ENCODE measurements around the gene CEP97.
"Not testable (repeated sequence)": the region's sequence is repeated elsewhere in the genome, so short reads cannot be mapped to it uniquely, and the experiment has no call there.

CEP97 gene

DNA sequence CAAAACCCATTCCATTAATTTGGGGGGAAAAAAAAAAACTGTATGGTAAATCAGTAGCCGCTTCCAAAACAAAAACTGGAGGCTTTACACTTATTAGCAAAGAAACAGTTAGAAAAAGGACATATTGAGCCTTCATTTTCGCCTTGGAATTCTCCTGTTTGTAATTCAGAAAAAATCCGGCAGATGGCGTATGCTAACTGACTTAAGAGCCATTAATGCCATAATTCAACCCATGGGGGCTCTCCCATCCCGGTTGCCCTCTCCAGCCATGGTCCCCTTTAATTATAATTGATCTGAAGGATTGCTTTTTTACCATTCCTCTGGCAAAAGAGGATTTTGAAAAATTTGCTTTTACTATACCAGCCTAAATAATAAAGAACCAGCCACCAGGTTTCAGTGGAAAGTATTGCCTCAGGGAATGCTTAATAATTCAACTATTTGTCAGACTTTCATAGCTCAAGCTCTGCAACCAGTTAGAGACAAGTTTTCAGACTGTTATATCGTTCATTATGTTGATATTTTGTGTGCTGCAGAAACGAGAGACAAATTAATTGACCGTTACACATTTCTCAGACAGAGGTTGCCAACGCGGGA is 28.5 kb upstream of the CEP97 start:
- no peak for DNase-seq
- TF ChIP-seq POLR2A (IDR thresholded peaks at IDR 0.05; ENCODE audit: low read length) (no peak), GATA1 (IDR thresholded peaks at IDR 0.05; ENCODE audit: low read depth, low read length) (no peak)

DNA sequence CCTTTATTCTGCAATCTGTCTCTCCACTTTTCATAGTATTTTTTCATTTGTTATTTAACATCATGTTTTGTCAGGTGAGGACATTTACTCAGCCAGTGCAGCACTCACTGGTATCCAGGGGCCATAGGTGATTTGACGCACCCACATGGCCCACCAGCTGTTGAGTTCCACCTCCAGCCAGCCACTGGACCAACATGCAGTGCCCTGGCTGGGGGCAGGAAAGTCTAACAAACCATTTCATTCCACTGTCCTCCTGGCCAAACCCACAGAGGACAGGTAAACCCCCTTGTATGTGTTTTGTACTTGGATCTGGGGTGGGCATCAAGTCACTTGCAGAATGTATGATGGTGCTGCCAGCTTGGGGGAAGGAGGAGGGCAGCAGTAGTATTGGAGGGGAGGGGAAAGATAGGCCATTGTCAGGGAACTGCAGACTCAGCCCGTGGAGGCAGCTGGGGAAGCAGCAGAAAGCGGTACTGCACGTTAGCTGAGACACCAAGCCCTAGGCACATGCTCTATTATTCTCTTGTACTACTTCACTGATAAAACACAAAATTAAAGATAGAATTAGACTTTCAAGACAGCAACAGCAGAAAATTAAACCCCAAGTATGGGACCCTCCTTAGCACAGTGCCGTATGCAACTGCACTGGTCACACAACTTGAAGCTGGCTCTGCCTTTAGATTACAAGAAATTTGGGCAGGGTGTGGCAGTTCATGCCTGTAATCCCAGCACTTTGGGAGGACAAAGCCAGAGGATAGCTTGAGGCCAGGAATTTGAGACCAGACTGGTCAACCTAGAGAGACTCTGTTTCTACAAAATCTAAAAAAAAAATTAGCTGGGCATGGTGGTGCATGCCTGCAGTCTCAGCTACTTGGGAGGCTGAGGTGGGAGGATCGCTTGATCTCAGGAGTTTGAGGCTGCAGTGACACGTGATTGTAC is 22.4 kb upstream of the CEP97 start:
- TF ChIP-seq GATA1 (IDR thresholded peaks at IDR 0.05; ENCODE audit: low read depth, low read length) (no peak), POLR2A (IDR thresholded peaks at IDR 0.05; ENCODE audit: low read length) (no peak)
- DNase-seq = no peak

DNA sequence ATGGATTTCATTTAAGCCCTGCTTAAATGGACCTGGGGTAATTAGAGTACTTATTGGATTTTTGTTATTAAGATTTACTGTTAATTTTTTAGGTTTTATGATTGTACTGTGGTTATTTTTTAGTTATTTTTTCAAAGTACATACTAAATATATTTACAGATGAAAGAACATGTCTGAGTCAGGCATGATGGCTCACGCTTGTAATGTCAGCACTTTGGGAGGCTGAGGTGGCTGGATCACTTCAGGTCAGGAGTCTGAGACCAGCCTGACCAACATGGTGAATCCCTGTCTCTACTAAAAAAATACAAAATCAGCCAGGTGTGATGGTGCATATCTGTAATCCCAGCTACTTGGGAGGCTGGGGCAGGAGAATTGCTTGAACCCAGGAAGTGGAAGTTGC is 21.7 kb upstream of the CEP97 start:
- no peak for DNase-seq
- no peak for TF ChIP-seq POLR2A (IDR thresholded peaks at IDR 0.05; ENCODE audit: low read length)
- TF ChIP-seq GATA1 (IDR thresholded peaks at IDR 0.05; ENCODE audit: low read depth, low read length) = no peak

DNA sequence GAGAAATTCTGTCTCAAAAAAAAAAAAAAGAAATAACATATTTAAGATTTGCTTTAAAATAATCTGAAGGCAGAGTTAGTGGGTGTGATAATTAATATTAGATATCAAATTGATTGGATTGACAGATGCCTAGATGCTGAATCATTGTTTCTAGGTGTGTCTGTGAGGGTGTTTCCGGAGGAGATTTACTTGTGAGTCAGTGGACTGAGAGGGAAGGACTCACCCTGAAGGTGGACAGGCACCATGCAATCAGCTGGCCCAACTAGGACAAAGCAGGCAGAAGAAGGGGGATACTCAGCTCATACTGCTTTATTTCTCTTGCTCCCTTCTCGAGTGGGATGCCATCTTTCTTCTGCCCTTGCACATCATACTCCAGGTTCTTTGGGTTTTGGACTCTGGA is 21.2 kb upstream of the CEP97 start:
- DNase-seq = no peak
- no peak for TF ChIP-seq POLR2A (IDR thresholded peaks at IDR 0.05; ENCODE audit: low read length)
- TF ChIP-seq GATA1 (IDR thresholded peaks at IDR 0.05; ENCODE audit: low read depth, low read length) = no peak

DNA sequence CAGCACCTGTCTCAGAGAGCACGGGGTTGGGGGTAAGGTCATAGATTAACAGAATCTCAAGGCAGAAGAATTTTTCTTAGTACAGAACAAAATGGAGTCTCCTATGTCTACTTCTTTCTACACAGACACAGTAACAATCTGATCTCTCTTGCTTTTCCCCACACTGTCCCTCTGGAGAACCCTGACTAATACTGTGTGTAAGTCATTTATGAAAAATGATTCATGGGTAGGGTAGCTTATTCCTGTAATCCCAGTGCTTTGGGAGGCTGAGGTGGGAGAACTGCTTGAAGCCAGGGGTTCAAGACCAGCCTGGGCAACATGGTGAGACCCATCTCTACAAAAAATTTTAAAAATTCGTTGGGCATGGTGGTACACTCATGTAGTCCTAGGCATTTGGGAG is 19.8 kb upstream of the CEP97 start:
- not testable (repeated sequence) for DNase-seq

DNA sequence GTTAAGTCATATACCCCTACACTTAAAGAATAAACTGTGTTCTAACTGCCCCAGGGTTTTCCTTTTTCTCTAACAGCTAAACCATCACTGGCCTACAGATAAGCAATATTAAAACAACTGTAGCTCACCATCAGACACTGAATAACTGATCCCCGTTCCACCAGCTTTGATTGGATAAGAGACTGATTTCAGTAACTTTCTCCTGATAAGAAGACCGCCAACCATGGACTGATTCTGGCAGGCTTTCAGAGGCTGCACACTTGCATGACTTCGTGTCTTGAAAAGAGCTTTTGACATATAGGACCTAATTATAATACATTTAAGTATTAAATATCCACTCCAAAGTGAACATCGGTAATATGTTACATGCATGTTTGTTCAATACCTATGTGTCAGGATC is 15.3 kb upstream of the CEP97 start:
- TF ChIP-seq GATA1 (IDR thresholded peaks at IDR 0.05; ENCODE audit: low read depth, low read length) = no peak
- no peak for TF ChIP-seq POLR2A (IDR thresholded peaks at IDR 0.05; ENCODE audit: low read length)
- DNase-seq = peak; percentile 25 to 46

DNA sequence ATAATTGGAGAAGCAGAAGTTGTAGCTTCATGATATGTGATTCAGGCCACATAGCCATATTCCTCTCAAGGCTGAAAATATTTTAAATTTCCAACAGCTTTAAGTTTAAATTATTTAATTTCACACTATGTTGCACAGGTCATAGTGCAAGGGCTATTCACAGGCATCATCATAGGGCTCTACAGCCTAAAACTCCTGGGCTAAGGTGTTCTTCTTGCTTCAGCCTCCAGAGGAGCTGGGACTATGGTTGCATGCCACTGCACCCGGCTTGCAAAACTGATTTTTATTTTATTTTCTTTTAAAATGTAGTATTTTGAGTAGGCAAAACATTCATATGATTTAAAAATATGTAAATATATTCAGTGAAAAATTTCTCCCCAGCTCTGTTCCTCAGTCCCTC is 6.0 kb upstream of the CEP97 start:
- no peak for DNase-seq
- TF ChIP-seq POLR2A (IDR thresholded peaks at IDR 0.05; ENCODE audit: low read length) (no peak), GATA1 (IDR thresholded peaks at IDR 0.05; ENCODE audit: low read depth, low read length) (no peak)

DNA sequence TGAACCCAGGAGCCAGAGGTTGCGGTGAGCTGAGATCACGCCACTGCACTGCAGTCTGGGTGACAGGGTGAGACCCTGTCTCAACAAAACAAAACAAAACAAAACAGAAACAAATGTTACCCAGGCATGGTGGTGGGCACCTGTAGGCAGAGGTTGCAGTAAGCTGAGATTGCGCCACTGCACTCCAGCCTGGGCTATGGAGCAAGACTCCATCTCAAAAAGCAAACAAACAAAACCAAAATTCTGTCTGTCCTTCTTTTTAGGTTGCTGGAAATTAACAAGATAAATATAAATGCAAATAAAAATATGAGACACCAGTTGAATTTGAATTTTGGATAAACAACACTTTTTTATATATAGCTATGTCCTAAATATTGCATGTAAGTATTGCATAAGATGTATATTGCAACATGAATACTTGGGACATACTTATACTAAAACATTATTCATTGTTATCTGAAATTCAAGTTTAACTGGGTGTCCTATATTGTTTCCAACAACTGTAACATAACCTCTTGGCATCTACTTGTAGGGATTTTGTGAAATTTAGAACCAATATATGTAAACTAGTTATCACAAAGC is 4.7 kb upstream of the CEP97 start:
- no peak for DNase-seq
- TF ChIP-seq GATA1 (IDR thresholded peaks at IDR 0.05; ENCODE audit: low read depth, low read length) (no peak), POLR2A (IDR thresholded peaks at IDR 0.05; ENCODE audit: low read length) (no peak)

DNA sequence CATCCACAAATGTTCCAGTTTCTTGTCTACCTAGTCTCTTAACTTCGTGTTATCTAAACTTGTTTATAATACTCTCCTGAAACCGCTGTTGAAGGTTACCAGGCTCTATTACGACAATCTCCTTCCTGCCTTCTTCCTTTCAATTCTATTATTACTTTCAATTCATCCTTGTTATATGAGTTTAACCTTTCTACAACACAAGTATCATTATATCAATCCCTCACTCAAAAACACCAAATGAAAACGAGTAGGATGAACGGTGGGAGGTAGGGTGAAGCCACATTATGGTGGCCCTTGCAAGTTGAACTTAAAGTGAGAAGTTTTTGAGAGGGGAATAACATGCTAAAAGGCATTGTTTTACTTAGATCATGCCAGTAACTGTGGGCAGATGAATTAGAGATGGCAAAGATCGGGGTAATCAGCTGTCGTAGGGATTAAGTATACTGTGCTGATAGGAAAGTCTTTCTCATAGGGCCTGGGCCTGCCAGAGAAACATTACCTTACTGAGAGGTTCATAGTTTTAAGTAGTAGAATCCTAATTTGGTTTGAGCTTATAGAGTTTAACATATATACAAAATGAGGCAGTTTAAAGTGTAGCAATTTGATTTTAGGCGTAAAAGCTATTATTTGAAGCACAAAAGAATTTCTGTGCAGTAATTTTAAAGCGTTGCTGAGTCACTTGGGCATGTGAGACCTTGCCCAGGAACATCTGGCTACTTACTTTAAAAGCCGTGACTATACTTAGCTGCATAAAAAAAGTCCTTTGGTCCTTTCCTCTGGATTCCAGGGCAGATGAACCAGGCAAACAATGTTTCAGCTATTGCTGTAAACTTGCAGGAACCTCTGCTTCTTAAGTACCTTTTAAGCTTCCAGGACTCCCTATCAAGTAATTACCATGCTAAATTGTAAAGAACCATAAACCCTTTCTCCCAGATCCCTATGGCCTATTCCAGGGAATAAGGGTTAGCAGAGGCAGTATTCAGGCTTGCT is 3.3 kb upstream of the CEP97 start:
- no peak for DNase-seq

DNA sequence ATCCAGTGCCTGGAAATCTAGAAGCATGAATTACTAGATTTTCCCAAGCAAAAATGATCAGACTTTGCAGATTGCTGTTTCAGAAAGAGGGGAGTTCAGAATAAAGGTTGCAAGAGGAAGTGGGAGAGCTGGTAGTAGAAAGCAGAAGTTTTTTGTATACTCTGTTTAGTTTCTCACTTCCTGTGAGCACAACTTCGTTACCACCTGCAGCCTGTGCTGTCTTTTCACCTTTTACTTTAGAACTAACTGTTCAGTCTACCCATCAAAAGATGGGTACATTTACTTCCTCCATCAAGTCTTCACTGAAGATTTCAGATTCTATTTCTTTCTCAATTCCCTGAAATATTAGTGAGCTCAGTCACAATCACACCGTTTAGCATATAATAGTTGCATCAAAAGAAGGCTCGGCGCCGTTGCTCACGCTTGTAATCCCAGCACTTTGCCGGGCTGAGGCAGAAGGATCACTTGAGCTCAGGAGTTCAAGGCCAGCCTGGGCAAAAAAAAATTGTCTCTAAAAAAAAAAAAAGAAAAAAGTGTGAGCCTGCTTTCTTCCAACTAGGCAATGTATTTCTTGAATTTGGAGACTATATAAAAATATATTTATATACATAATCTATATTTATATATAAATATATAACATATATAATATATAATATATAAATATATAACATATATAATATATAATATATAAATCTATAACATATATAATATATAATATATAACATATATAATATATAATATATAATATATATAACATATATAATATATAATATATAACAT is 1.8 kb upstream of the CEP97 start:
- TF ChIP-seq POLR2A (IDR thresholded peaks at IDR 0.05; ENCODE audit: low read length) (no peak), GATA1 (IDR thresholded peaks at IDR 0.05; ENCODE audit: low read depth, low read length) (no peak)
- no peak for DNase-seq

More for the DNA sequence above, 3.3 kb upstream of the CEP97 start:
- TF ChIP-seq GATA1 (IDR thresholded peaks at IDR 0.05; ENCODE audit: low read depth, low read length) (no peak), POLR2A (IDR thresholded peaks at IDR 0.05; ENCODE audit: low read length) (no peak)

DNA sequence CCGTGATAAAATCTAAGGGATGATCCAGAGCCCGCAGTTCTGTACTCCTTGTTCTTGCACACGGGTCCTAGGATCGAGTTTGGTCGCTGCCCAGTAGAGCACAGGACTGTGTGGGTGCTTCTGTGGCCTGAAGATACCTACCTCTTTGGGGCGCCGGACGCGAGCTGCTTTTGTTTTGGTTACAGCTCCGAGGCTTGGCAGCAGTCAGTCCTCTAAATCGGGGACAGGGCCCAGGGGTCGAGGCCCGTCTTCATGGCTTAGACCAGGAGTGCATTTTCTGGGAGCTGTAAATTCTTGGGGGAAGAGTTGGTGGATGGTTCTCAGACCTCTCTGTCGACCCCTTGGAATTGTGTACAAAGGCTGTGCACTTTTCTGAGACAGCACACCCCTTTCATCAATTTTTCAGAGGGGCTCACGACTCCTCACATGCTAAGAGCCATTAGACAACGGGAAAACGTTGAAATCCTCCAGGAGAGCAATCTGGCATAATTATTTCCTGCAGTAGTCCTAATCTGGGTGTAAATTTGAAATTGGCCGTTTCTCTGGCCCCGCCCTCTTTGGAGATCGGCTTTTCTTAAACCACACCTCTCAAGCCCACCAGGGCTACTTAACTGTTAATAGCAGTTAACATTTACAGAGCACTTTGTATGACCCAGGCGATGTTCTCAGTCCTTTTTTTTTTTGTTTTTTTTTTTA is 928 bp downstream of the CEP97 start:
- TF ChIP-seq GATA1 (IDR thresholded peaks at IDR 0.05; ENCODE audit: low read depth, low read length) (no peak), POLR2A (IDR thresholded peaks at IDR 0.05; ENCODE audit: low read length) (no peak)
- peak; percentile 70 to 73 for DNase-seq

DNA sequence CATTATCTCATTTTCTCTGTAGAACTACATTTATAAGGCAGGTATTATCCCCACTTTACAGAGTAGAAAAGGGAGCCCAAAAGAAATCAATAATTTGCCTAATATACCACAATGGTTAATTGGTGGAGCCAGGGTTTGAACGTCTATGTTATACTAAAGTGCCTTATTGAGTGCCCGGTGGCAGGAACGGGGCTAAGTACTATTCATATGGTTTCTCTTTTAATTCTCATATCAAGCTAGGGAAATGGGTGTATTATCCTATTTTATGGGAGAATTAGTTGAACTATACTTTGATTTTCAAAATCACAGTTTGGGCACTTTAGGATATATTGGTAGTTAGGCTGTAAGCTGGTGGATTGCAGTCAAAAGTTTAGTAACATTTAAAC is 1.5 kb downstream of the CEP97 start:
- DNase-seq = peak in 1 of 2 experiments; percentile 36
- TF ChIP-seq POLR2A (IDR thresholded peaks at IDR 0.05; ENCODE audit: low read length) (no peak), GATA1 (IDR thresholded peaks at IDR 0.05; ENCODE audit: low read depth, low read length) (no peak)
